ENCODE data around the gene RAB33B. TPM values are rescaled to one million over a fixed set of nuclear protein-coding genes. Genes with fewer than 3 reads are reported as not detected.

The RAB33B gene
- total RNA-seq, 1 experiment from 2014 or later: 4.5 TPM

DNA sequence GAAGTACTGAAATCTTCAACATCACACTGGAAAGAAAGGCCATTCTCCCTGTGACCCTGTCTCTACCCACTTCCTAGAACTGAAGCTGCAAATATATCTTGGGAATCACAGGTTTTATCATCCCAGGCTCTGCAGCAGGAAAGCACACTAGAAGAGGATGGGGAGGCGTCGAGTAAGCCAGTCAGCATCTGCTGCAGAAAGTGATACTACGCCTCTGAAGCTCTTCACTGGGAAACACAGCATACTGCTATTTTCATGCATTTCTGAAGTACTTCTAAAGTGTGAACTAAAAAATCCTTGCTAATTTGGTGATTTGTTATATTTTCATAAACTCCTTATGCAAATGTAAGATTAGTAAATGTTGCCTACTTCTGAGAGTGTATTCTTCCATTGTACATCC is 29.1 kb downstream of the RAB33B start:
- ChIA-PET POLR2A (no interaction called here), CTCF (no interaction called here)
- Histone ChIP-seq H3K4me3 (ENCODE audit: low read depth in 2 of 2, low read length in 2 of 2) (no peak overlapping the region), H3K36me3 (ENCODE audit: control insufficient read depth, insufficient read depth, low read length) (no peaks in the 10 kb centered on the region), H3K27ac (ENCODE audit: low read length) (no peak overlapping the region), H3K9me3 (ENCODE audit: control insufficient read depth, insufficient read depth, low read depth, low read length) (no peaks in the 10 kb centered on the region), H3K4me1 (ENCODE audit: control insufficient read depth, insufficient read depth, low read length) (no peaks in the 10 kb centered on the region), H3K27me3 (ENCODE audit: control insufficient read depth, insufficient read depth, low read length) (no peaks in the 10 kb centered on the region)
- no peak for TF ChIP-seq SIN3A (IDR thresholded peaks at IDR 0.05; ENCODE audit: borderline replicate concordance, insufficient read depth, low read depth, low read length)
- TF ChIP-seq TCF7L2 (IDR thresholded peaks at IDR 0.05; ENCODE audit: low read depth, low read length): no peak
- TF ChIP-seq POLR2AphosphoS5 (IDR thresholded peaks at IDR 0.05; ENCODE audit: low read depth, low read length): no peak
- no peak for TF ChIP-seq REST (IDR thresholded peaks at IDR 0.05; ENCODE audit: insufficient read depth in 1 of 2, low read depth in 2 of 2, low read length in 1 of 2)
- TF ChIP-seq, protein P1, sequence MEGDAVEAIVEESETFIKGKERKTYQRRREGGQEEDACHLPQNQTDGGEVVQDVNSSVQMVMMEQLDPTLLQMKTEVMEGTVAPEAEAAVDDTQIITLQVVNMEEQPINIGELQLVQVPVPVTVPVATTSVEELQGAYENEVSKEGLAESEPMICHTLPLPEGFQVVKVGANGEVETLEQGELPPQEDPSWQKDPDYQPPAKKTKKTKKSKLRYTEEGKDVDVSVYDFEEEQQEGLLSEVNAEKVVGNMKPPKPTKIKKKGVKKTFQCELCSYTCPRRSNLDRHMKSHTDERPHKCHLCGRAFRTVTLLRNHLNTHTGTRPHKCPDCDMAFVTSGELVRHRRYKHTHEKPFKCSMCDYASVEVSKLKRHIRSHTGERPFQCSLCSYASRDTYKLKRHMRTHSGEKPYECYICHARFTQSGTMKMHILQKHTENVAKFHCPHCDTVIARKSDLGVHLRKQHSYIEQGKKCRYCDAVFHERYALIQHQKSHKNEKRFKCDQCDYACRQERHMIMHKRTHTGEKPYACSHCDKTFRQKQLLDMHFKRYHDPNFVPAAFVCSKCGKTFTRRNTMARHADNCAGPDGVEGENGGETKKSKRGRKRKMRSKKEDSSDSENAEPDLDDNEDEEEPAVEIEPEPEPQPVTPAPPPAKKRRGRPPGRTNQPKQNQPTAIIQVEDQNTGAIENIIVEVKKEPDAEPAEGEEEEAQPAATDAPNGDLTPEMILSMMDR (IDR thresholded peaks at IDR 0.05): no peak
- BruUV-seq (replicated peaks): no TSS peak
- no peak for ATAC-seq
- no peak for DNase-seq (ENCODE audit: low read depth, low spot score)
- intact Hi-C loops (cut with micrococcal nuclease; ENCODE audit: unreplicated experiment) (no loop called here), in situ Hi-C loops (cut with HindIII; ENCODE audit: low pct_unique_long_range_greater_than_20kb, low sequenced_read_pairs) (no loop called here)

- Histone ChIP-seq H3K4me3 (ENCODE audit: low read depth in 2 of 2, low read length in 2 of 2) (peak overlapping the region in 1 of 2 experiments; percentile 18; a peak in 2 of 4 replicates), H3K27ac (ENCODE audit: low read length) (no peak overlapping the region), H3K36me3 (ENCODE audit: control insufficient read depth, insufficient read depth, low read length) (no peaks in the 10 kb centered on the region), H3K27me3 (ENCODE audit: control insufficient read depth, insufficient read depth, low read length) (no peaks in the 10 kb centered on the region), H3K9me3 (ENCODE audit: control insufficient read depth, insufficient read depth, low read depth, low read length) (no peaks in the 10 kb centered on the region), H3K4me1 (ENCODE audit: control insufficient read depth, insufficient read depth, low read length) (no peaks in the 10 kb centered on the region)
- intact Hi-C loops (cut with micrococcal nuclease; ENCODE audit: unreplicated experiment): no loop called here
- TF ChIP-seq POLR2AphosphoS5 (IDR thresholded peaks at IDR 0.05; ENCODE audit: low read depth, low read length) (no peak), REST (IDR thresholded peaks at IDR 0.05; ENCODE audit: insufficient read depth in 1 of 2, low read depth in 2 of 2, low read length in 1 of 2) (no peak), TCF7L2 (IDR thresholded peaks at IDR 0.05; ENCODE audit: low read depth, low read length) (no peak), SIN3A (IDR thresholded peaks at IDR 0.05; ENCODE audit: borderline replicate concordance, insufficient read depth, low read depth, low read length) (no peak)
- TF ChIP-seq, protein P1 (IDR thresholded peaks at IDR 0.05): no peak
- BruUV-seq (replicated peaks): no TSS peak
- in situ Hi-C loops (cut with HindIII; ENCODE audit: low pct_unique_long_range_greater_than_20kb, low sequenced_read_pairs): no loop called here
- DNase-seq (ENCODE audit: low read depth, low spot score): no peak
- ChIA-PET POLR2A (no interaction called here), CTCF (no interaction called here)
- peak; percentile 71 for ATAC-seq
Observed at GRCh38 chr4:139484783-139485311, 30.9 kb downstream of the RAB33B start.

All from Panc1 (cell line).